COLO829 (cell line): ENCODE measurements around the gene KRT86.
"Not testable (repeated sequence)": the region's sequence is repeated elsewhere in the genome, so short reads cannot be mapped to it uniquely, and the experiment has no call there.

Experiments used
- DNase-seq: peaks from one replicate; pipeline ENCODE4 v3.0.0; 2012; ENCODE audit warnings: low spot score

KRT86 gene

GRCh38 chr12:52294803-52295202 is 20.4 kb downstream of the KRT86 start:
- no peak for DNase-seq

GRCh38 chr12:52295663-52296062 is 21.2 kb downstream of the KRT86 start:
- DNase-seq: no peak

DNA sequence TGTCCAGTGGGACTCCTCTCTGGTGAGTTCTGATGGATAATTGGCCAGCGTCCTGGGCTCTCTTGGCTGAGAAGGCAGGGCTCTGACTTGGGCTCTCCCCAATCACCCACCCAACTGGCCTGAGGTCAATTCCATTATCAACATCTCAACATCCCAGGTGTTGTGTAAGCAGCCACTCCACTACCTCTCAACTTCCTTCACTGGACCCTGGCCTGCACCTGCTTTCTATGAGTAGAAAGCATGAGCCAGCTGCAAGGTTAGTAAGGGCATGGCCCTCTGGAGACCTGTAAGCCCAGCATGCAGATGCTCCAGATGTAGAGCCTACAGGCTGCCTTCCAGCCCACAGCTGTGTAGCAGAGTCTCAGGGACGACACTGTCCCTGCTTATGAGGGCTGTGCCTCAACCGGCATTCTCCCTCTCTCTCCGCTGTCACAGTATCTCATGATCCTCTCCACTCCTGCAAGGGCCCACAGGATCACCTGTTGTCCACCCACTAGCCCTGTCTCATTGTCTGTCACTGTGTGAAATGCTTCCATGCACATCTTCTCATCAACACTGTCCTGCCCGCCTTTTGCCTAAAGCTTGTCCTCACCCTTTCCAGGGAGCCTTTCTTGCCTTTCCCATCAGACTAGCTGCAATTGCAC is 22.2 kb downstream of the KRT86 start:
- DNase-seq: no peak

- no peak for DNase-seq
These were observed 24.3 kb downstream of the KRT86 start for GRCh38 chr12:52298677-52299190.

GRCh38 chr12:52300796-52301691 is 26.6 kb downstream of the KRT86 start:
- no peak for DNase-seq

- DNase-seq: not testable (repeated sequence)
These were observed 27.3 kb downstream of the KRT86 start for GRCh38 chr12:52301721-52302120.

DNA sequence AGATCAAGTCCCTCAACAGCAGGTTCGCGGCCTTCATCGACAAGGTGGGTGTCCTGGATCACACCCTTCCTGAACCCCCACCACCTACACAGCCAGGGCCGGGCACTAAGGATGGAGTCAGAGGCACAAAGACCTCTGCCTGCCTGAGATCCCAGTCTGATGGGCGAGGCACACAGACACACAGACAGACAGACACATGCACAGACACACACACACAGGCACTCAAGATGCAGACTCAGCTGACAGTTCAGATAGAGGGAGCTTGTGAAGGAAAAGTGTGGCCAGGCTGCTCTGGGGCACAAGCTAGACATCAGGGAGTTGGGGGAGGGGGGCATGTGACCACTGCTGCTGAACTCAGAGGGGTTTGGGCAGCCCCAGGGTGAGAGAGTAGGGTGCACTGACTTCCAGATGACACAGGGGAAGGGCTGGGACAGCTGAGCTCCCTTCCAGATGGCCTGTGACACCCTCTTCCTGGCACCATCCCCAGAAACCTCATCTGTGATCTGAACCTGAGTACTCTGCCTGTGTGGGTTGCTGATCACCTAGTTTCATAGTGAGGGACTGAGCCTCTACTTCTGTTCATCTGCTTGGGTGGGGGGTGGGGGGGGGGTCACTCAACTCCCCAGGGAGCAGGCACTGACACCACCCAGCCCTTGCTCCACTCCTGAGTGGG is 27.9 kb downstream of the KRT86 start:
- not testable (repeated sequence) for DNase-seq

DNA sequence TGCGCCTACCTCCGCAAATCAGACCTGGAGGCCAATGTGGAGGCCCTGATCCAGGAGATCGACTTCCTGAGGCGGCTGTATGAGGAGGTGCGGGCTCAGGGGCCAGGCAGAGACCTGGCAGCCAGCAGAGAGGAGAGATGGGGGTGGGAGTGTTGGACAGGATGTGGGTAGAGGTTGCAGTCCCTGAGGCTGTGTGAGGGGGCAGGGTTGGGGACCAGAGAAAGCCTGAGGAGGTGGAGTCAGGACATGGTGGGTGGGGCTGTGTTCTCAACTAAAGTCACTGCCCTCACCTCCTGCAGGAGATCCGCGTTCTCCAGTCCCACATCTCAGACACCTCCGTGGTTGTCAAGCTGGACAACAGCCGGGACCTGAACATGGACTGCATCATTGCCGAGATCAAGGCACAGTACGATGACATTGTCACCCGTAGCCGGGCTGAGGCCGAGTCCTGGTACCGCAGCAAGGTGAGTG is 30.5 kb downstream of the KRT86 start:
- not testable (repeated sequence) for DNase-seq

- DNase-seq: no peak
These were observed 31.7 kb downstream of the KRT86 start for GRCh38 chr12:52305921-52306705.

DNA sequence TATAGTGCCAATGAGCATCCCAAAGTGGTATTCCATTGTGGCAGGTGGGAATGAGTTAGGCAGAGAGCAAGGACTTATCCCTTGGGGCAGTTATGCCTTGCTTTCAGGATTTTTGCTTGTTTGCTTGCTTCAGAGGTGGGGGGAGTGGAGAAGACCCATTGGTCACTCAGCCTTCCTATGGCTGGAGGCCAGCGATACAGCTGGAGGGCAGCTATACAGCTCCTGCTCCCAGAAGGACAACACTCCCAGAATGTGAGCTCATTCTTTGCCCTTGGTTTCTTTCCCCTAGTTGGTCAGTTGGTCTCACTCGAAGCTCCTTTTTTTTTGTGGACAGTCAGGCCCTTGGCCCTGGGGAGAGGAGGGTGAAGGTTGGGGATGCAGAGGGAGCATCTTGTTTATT is 32.3 kb downstream of the KRT86 start:
- DNase-seq: no peak

GRCh38 chr12:52307836-52308805 is 33.7 kb downstream of the KRT86 start:
- DNase-seq: no peak

- DNase-seq: no peak
These were observed 34.5 kb downstream of the KRT86 start for GRCh38 chr12:52308806-52309425.

- DNase-seq: no peak
These were observed 36.3 kb downstream of the KRT86 start for GRCh38 chr12:52310622-52311284.

DNA sequence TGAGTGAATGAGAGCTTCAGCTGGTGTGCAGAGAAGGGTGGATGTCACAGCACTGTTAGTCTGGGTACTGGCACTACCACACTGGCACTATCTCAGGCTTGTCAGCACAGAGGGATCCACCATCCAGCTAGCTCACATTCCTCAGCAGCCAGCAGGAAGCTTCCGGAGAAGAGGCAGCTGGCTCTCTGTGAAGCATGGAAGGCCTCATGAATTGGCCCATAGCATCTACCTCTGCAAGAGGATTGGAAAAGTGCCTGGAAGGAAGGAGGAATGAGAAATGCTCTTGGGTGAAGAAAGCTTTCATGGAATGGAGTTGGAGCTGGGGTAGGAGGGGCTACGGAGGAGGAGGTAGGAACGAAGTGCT is 36.8 kb downstream of the KRT86 start:
- DNase-seq: no peak

- no peak for DNase-seq
These were observed 37.6 kb downstream of the KRT86 start for GRCh38 chr12:52312086-52312485.

DNA sequence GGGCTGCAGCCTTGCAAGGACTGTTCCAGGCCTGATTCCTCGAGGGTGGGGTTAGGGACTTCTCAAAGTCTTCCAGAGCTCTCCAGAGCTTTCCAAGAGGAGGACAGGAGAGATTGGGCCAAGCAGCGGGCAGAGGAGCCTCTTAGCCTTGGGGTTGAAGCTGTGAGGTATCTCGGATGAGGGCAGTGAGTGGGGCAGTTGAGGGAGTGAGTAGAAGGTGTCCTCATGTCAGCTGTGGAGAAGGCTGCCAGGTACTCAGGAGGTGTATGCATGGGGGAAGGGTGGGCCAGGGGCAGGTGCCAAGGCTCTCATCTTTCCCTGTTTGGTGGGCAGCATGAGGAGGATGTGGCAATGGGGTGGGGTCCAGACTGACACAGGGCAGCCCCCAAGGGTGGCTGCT is 39.0 kb downstream of the KRT86 start:
- no peak for DNase-seq

DNA sequence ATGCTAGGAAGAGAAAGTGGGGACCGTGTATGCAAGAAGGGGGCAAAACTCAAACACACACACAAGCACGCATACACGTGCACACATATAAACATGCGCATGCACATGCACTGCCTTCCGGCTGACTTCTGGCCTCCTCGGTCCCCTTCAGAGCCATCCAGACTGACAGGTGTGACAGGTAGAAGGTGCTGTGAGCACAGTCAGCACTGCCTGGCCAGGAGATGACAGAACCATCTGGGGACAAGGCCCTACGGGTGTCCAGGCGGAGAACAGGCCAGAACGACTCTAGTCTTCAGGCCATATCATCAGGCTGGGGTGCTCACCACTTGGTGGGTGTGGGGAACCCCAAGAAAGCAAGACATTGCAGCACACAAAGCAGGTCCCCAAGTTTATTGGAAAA is 39.5 kb downstream of the KRT86 start:
- no peak for DNase-seq

DNA sequence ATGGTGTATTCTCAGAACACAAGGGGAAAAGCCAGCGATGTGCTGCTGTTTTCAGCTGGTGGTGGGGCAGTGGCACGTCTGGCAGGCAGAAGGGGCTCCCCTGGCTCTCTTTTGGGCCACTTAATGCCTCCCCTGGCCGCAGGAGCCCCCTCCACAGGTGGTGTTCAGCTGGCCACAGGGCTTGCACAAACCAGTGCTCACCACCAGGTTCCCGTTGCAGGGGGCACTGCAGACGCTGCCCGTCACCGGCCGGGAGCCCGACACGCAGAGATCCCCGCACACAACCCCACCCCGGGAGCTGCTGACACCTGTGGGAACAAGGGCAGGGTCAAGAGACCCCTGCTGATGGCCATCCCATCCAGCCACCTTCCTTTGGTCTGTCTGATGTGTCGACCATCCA is 40.1 kb downstream of the KRT86 start:
- no peak for DNase-seq

DNA sequence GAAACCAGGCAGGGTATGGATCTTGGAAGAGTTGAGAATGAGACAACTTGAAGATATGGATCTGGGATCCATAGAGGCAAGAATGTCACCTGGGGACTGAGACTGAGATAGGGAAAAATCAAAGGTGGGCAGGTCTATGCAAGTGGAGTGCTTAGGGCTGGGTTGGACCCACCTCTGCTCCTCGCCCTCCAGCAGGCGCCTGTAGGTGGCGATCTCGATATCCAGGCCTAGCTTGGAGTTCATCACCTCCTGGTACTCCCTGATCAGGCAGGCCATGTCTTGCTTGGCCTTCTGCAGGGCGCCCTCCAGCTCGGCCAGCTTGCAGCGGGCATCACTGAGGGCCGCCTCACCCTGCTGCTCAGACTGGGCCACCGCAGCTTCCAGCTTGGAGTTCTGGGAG is 41.3 kb downstream of the KRT86 start:
- DNase-seq: not testable (repeated sequence)

DNA sequence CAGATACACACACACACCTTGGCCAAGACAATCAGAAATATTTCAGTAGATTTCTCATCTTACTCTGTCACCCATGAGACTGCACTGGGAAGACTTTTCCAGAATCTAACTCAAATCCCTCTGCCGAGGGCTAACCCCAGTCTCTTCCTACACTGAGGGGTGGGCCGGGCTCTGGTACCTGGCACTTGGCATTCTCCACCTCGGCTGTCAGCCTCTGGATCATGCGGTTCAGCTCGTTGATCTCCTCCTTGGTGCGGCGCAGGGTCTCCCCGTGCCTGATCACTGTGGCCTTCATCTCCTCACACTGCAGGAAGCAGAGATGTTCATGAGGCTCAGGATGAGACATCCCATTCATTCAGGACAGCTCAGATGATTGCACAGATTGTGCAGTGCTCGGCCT is 41.8 kb downstream of the KRT86 start:
- no peak for DNase-seq
